Measurements from ENCODE around the gene CSPG4.

CSPG4 gene

GRCh38 chr15:75729326-75730069 is 16.9 kb upstream of the CSPG4 start:
- TF ChIP-seq CSDC2 (CRISPR knock-in tag; IDR thresholded peaks at IDR 0.05) (no peak), CSRNP3 (CRISPR knock-in tag; IDR thresholded peaks at IDR 0.05) (no peak), OSR1 (CRISPR knock-in tag; IDR thresholded peaks at IDR 0.05) (no peak), ZC3H10 (CRISPR knock-in tag; IDR thresholded peaks at IDR 0.05) (no peak), TOX (CRISPR knock-in tag; IDR thresholded peaks at IDR 0.05; ENCODE audit: borderline replicate concordance) (no peak), ZNF8 (CRISPR knock-in tag; IDR thresholded peaks at IDR 0.05) (no peak), ISL1 (CRISPR knock-in tag; IDR thresholded peaks at IDR 0.05) (no peak), BACH2 (CRISPR knock-in tag; IDR thresholded peaks at IDR 0.05; ENCODE audit: borderline replicate concordance) (no peak), POU6F1 (CRISPR knock-in tag; IDR thresholded peaks at IDR 0.05; ENCODE audit: borderline replicate concordance, low read depth) (no peak), PATZ1 (CRISPR knock-in tag; IDR thresholded peaks at IDR 0.05; ENCODE audit: borderline replicate concordance) (no peak), TSHZ2 (CRISPR knock-in tag; IDR thresholded peaks at IDR 0.05) (no peak), CREB5 (CRISPR knock-in tag; IDR thresholded peaks at IDR 0.05; ENCODE audit: low read depth) (no peak)
- ATAC-seq, result no peak

GRCh38 chr15:75727851-75728715 is 15.4 kb upstream of the CSPG4 start:
- peak; percentile 69 for ATAC-seq
- TF ChIP-seq POU6F1 (CRISPR knock-in tag; IDR thresholded peaks at IDR 0.05; ENCODE audit: borderline replicate concordance, low read depth) (no peak), ARNTL (CRISPR knock-in tag; IDR thresholded peaks at IDR 0.05; ENCODE audit: borderline replicate concordance, low read depth) (no peak), ZFP3 (CRISPR knock-in tag; IDR thresholded peaks at IDR 0.05) (no peak), TOX (CRISPR knock-in tag; IDR thresholded peaks at IDR 0.05; ENCODE audit: borderline replicate concordance) (no peak)

GRCh38 chr15:75727031-75727531 is 14.4 kb upstream of the CSPG4 start:
- no peak for ATAC-seq
- TF ChIP-seq SNAI2 (CRISPR knock-in tag; IDR thresholded peaks at IDR 0.05) (no peak), ZNF70 (CRISPR knock-in tag; IDR thresholded peaks at IDR 0.05) (no peak), TSHZ2 (CRISPR knock-in tag; IDR thresholded peaks at IDR 0.05) (no peak), PPARA (CRISPR knock-in tag; IDR thresholded peaks at IDR 0.05; ENCODE audit: borderline replicate concordance) (no peak), CREB5 (CRISPR knock-in tag; IDR thresholded peaks at IDR 0.05; ENCODE audit: low read depth) (no peak)
